ENCODE data around the gene NOTCH2. TPM values are rescaled to one million over a fixed set of nuclear protein-coding genes. Genes with fewer than 3 reads are reported as not detected.
"Not testable (repeated sequence)": the region's sequence is repeated elsewhere in the genome, so short reads cannot be mapped to it uniquely, and the experiment has no call there.

NOTCH2 gene
- polyA plus RNA-seq, 1 donor (not counting 4 experiments of a cell fraction or from before 2014, with no cell fraction given), result 22.5 TPM

DNA sequence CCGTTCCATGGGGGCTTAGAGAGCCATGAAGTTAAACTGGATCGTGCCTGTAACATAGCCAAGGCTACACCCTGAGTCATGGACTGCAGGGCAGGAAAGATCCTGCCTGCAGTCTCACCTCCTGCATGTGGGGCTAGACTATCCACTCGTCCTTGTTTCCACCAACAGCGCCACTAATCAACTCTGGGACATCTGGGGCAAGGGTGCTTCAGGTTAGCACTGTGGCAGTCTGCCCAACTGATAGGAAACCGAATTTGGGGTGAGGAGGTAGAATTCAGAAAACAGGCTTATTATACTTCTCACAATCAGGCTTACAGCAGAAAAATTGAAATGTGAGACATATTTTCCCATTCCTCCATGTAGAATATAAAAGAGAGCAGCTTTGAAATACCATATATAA is 88.0 kb downstream of the NOTCH2 start:
- dilution Hi-C loops (cut with MboI; ENCODE audit: extremely low pct_ligation_motif_present, low sequenced_read_pairs), result no loop called here
- FAIRE-seq, result no peak
- H3K79me2 ChIP-seq (ENCODE audit: control insufficient read depth, insufficient read depth, low read length), result peaks cover 12% of the 10 kb centered on the region
- peaks cover 7% of the 10 kb centered on the region for H3K9me1 ChIP-seq (ENCODE audit: control insufficient read depth, extremely low read depth, insufficient read depth, low read length)
- H3K4me3 ChIP-seq (ENCODE audit: control insufficient read depth in 2 of 3, extremely low read depth in 1 of 3, insufficient read depth in 2 of 3, low read depth in 1 of 3, low read length in 3 of 3), result no peak overlapping the region
- H3K27ac ChIP-seq (ENCODE audit: control insufficient read depth, insufficient read depth, low read length), result no peak overlapping the region
- no peaks in the 10 kb centered on the region for H4K20me1 ChIP-seq (ENCODE audit: control insufficient read depth, extremely low read depth, insufficient read depth, low read length)
- DNase-seq (ENCODE audit: low read depth, low spot score), result no peak
- TF ChIP-seq, protein P1, sequence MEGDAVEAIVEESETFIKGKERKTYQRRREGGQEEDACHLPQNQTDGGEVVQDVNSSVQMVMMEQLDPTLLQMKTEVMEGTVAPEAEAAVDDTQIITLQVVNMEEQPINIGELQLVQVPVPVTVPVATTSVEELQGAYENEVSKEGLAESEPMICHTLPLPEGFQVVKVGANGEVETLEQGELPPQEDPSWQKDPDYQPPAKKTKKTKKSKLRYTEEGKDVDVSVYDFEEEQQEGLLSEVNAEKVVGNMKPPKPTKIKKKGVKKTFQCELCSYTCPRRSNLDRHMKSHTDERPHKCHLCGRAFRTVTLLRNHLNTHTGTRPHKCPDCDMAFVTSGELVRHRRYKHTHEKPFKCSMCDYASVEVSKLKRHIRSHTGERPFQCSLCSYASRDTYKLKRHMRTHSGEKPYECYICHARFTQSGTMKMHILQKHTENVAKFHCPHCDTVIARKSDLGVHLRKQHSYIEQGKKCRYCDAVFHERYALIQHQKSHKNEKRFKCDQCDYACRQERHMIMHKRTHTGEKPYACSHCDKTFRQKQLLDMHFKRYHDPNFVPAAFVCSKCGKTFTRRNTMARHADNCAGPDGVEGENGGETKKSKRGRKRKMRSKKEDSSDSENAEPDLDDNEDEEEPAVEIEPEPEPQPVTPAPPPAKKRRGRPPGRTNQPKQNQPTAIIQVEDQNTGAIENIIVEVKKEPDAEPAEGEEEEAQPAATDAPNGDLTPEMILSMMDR (optimal IDR thresholded peaks at IDR 0.05 in 1 of 3, IDR thresholded peaks at IDR 0.05 in 1 of 3, conservative IDR thresholded peaks at IDR 0.05 in 1 of 3; ENCODE audit: extremely low read depth in 1 of 3, insufficient read depth in 2 of 3, low read length in 3 of 3), result no peak
- TF ChIP-seq EZH2 (IDR thresholded peaks at IDR 0.05; ENCODE audit: low read length), result no peak
- no peaks in the 10 kb centered on the region for H3K27me3 ChIP-seq (ENCODE audit: control insufficient read depth, extremely low read depth, insufficient read depth, low read length)
- no peaks in the 10 kb centered on the region for H3K9me3 ChIP-seq (ENCODE audit: control insufficient read depth, low read depth, low read length)
- no peak overlapping the region for H2AFZ ChIP-seq (ENCODE audit: control insufficient read depth, low read length)
- no peak overlapping the region for H3K4me2 ChIP-seq (ENCODE audit: control insufficient read depth, extremely low read depth, insufficient read depth, low read depth, low read length)
- no peak overlapping the region for H3K9ac ChIP-seq (ENCODE audit: control insufficient read depth, extremely low read depth, insufficient read depth, low read length)
- peaks cover 4% of the 10 kb centered on the region in 2 experiments for H3K36me3 ChIP-seq (ENCODE audit: control insufficient read depth in 2 of 2, extremely low read depth in 1 of 2, insufficient read depth in 2 of 2, low read length in 2 of 2)
- H3K4me1 ChIP-seq (ENCODE audit: control insufficient read depth, extremely low read depth, insufficient read depth, low read length), result peaks cover 18% of the 10 kb centered on the region

DNA sequence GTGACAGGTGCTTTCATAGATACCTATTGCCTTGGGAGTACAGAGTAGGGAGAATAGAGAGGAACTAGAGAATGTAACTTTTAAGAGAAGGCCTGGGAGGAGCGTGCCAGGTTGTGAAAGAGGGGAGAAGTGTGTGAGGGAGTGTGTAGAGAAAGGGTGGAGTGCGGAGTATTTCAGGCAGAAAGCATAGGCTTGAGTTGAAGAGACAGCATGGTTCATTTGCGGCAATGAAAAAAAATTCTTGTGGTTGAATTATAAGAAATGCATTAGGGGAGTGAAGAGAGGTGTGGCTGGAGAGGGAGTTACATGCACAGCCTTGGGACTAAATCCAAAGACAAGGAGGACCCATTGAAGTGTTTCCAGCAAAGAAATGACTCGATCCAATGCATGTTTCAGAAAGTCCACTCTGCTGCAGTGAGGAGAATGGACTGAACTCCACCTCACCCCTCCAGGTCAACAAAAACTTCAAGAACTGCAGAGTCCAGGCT is 91.4 kb downstream of the NOTCH2 start:
- H2AFZ ChIP-seq (ENCODE audit: control insufficient read depth, low read length), result no peak overlapping the region
- H3K9me3 ChIP-seq (ENCODE audit: control insufficient read depth, low read depth, low read length), result no peaks in the 10 kb centered on the region
- no peak overlapping the region for H3K4me2 ChIP-seq (ENCODE audit: control insufficient read depth, extremely low read depth, insufficient read depth, low read depth, low read length)
- peaks cover 13% of the 10 kb centered on the region for H3K4me1 ChIP-seq (ENCODE audit: control insufficient read depth, extremely low read depth, insufficient read depth, low read length)
- FAIRE-seq, result no peak
- H3K36me3 ChIP-seq (ENCODE audit: control insufficient read depth in 2 of 2, extremely low read depth in 1 of 2, insufficient read depth in 2 of 2, low read length in 2 of 2), result peaks cover 0 to 4% of the 10 kb centered on the region in 2 experiments
- no peaks in the 10 kb centered on the region for H4K20me1 ChIP-seq (ENCODE audit: control insufficient read depth, extremely low read depth, insufficient read depth, low read length)
- peaks cover 3% of the 10 kb centered on the region for H3K9me1 ChIP-seq (ENCODE audit: control insufficient read depth, extremely low read depth, insufficient read depth, low read length)
- no peak overlapping the region for H3K9ac ChIP-seq (ENCODE audit: control insufficient read depth, extremely low read depth, insufficient read depth, low read length)
- no peak overlapping the region for H3K27ac ChIP-seq (ENCODE audit: control insufficient read depth, insufficient read depth, low read length)
- no peak overlapping the region for H3K4me3 ChIP-seq (ENCODE audit: control insufficient read depth in 2 of 3, extremely low read depth in 1 of 3, insufficient read depth in 2 of 3, low read depth in 1 of 3, low read length in 3 of 3)
- peaks cover 9% of the 10 kb centered on the region for H3K79me2 ChIP-seq (ENCODE audit: control insufficient read depth, insufficient read depth, low read length)
- dilution Hi-C loops (cut with MboI; ENCODE audit: extremely low pct_ligation_motif_present, low sequenced_read_pairs), result no loop called here
- H3K27me3 ChIP-seq (ENCODE audit: control insufficient read depth, extremely low read depth, insufficient read depth, low read length), result no peaks in the 10 kb centered on the region
- DNase-seq (ENCODE audit: low read depth, low spot score), result no peak
- no peak for TF ChIP-seq EZH2 (IDR thresholded peaks at IDR 0.05; ENCODE audit: low read length)
- TF ChIP-seq, protein P1 (optimal IDR thresholded peaks at IDR 0.05 in 1 of 3, IDR thresholded peaks at IDR 0.05 in 1 of 3, conservative IDR thresholded peaks at IDR 0.05 in 1 of 3; ENCODE audit: extremely low read depth in 1 of 3, insufficient read depth in 2 of 3, low read length in 3 of 3), result no peak

DNA sequence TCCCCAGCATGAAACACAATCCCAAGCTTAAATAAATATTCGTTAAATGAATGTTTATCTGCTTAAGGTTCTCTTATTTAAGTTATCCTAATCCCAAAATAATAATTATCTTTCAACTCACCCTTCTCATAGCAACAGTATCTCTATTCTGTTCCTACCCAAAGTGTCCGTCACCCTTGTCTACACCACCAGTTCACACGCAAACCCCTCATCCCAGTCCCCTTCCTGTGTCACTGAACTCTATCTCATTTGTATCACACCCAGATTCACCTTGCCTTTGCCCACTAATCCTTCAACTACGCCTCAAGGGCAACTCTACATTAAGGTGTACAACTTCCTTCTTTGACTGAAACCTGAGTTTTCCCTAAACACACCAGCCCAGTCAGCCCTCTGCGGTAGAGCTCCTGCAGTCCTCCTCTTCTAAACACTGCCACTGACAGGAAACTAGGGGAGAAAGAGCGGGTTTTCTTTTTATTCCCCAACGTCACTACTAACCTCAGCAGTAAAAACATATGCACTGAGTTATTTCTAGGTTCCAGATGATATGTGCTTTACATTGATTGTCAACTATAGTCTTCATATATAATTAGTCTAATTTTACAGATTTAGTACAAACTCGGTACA is 92.2 kb downstream of the NOTCH2 start:
- H3K36me3 ChIP-seq (ENCODE audit: control insufficient read depth in 2 of 2, extremely low read depth in 1 of 2, insufficient read depth in 2 of 2, low read length in 2 of 2); H3K27ac ChIP-seq (ENCODE audit: control insufficient read depth, insufficient read depth, low read length); DNase-seq (ENCODE audit: low read depth, low spot score); H3K4me1 ChIP-seq (ENCODE audit: control insufficient read depth, extremely low read depth, insufficient read depth, low read length); dilution Hi-C loops (cut with MboI; ENCODE audit: extremely low pct_ligation_motif_present, low sequenced_read_pairs); H3K27me3 ChIP-seq (ENCODE audit: control insufficient read depth, extremely low read depth, insufficient read depth, low read length); H2AFZ ChIP-seq (ENCODE audit: control insufficient read depth, low read length); H4K20me1 ChIP-seq (ENCODE audit: control insufficient read depth, extremely low read depth, insufficient read depth, low read length); H3K9ac ChIP-seq (ENCODE audit: control insufficient read depth, extremely low read depth, insufficient read depth, low read length); H3K79me2 ChIP-seq (ENCODE audit: control insufficient read depth, insufficient read depth, low read length); H3K9me3 ChIP-seq (ENCODE audit: control insufficient read depth, low read depth, low read length); H3K4me2 ChIP-seq (ENCODE audit: control insufficient read depth, extremely low read depth, insufficient read depth, low read depth, low read length); H3K4me3 ChIP-seq (ENCODE audit: control insufficient read depth in 2 of 3, extremely low read depth in 1 of 3, insufficient read depth in 2 of 3, low read depth in 1 of 3, low read length in 3 of 3); H3K9me1 ChIP-seq (ENCODE audit: control insufficient read depth, extremely low read depth, insufficient read depth, low read length): not testable (repeated sequence)
- FAIRE-seq, result peak; percentile 55
